Stimulated activated CD8-positive, alpha-beta memory T cell treated with anti-CD3 and anti-CD28 coated beads, Interleukin-7, amount 100 ng/mL, for 24 hours (primary cell): ENCODE data around the gene DGKI.

ENCODE experiments used
- DNase-seq: peaks from one replicate; pipeline ENCODE4 v3.0.0-alpha.2; 2020; ENCODE audit warnings: low read depth

Gene DGKI

GRCh38 chr7:137531671-137532070, 315.1 kb downstream of the DGKI start:
- no peak for DNase-seq

GRCh38 chr7:137527634-137528033, 319.1 kb downstream of the DGKI start:
- no peak for DNase-seq

- no peak for DNase-seq
Measured at GRCh38 chr7:137523171-137523570, 323.6 kb downstream of the DGKI start.

GRCh38 chr7:137521451-137521850, 325.3 kb downstream of the DGKI start:
- no peak for DNase-seq

- DNase-seq: no peak
Measured at GRCh38 chr7:137519947-137520346, 326.8 kb downstream of the DGKI start.

GRCh38 chr7:137519181-137519691, 327.5 kb downstream of the DGKI start:
- no peak for DNase-seq

GRCh38 chr7:137513091-137513490, 333.7 kb downstream of the DGKI start:
- DNase-seq: no peak

GRCh38 chr7:137507096-137507495, 339.7 kb downstream of the DGKI start:
- DNase-seq: no peak

- no peak for DNase-seq
Measured at GRCh38 chr7:137506031-137506430, 340.7 kb downstream of the DGKI start.

GRCh38 chr7:137501562-137501961, 345.2 kb downstream of the DGKI start:
- no peak for DNase-seq

GRCh38 chr7:137492889-137493288, 353.9 kb downstream of the DGKI start:
- DNase-seq: no peak

GRCh38 chr7:137489880-137490279, 356.9 kb downstream of the DGKI start:
- DNase-seq: no peak

GRCh38 chr7:137488038-137488437, 358.7 kb downstream of the DGKI start:
- no peak for DNase-seq

- DNase-seq: no peak
Measured at GRCh38 chr7:137485818-137486217, 361.0 kb downstream of the DGKI start.

- no peak for DNase-seq
Measured at GRCh38 chr7:137484326-137484725, 362.4 kb downstream of the DGKI start.

- DNase-seq: no peak
Measured at GRCh38 chr7:137482466-137482865, 364.3 kb downstream of the DGKI start.

GRCh38 chr7:137480824-137481365, 365.9 kb downstream of the DGKI start:
- DNase-seq: no peak

GRCh38 chr7:137480401-137480800, 366.4 kb downstream of the DGKI start:
- DNase-seq: no peak

- DNase-seq: no peak
Measured at GRCh38 chr7:137476937-137477336, 369.8 kb downstream of the DGKI start.

- no peak for DNase-seq
Measured at GRCh38 chr7:137475966-137476365, 370.8 kb downstream of the DGKI start.

GRCh38 chr7:137474540-137475026, 372.2 kb downstream of the DGKI start:
- no peak for DNase-seq

- no peak for DNase-seq
Measured at GRCh38 chr7:137471128-137471527, 375.6 kb downstream of the DGKI start.

GRCh38 chr7:137469858-137470257, 376.9 kb downstream of the DGKI start:
- DNase-seq: no peak

GRCh38 chr7:137469191-137469811, 377.5 kb downstream of the DGKI start:
- DNase-seq: no peak
